ENCODE data around the gene ZC3H10.
"Not testable (repeated sequence)": the region's sequence is repeated elsewhere in the genome, so short reads cannot be mapped to it uniquely, and the experiment has no call there.

Gene ZC3H10

GRCh38 chr12:56156464-56157200, 38.6 kb downstream of the ZC3H10 start:
- DNase-seq: not testable (repeated sequence)

- DNase-seq: peak; percentile 97
Measured at GRCh38 chr12:56157201-56158028, 39.3 kb downstream of the ZC3H10 start.

DNA sequence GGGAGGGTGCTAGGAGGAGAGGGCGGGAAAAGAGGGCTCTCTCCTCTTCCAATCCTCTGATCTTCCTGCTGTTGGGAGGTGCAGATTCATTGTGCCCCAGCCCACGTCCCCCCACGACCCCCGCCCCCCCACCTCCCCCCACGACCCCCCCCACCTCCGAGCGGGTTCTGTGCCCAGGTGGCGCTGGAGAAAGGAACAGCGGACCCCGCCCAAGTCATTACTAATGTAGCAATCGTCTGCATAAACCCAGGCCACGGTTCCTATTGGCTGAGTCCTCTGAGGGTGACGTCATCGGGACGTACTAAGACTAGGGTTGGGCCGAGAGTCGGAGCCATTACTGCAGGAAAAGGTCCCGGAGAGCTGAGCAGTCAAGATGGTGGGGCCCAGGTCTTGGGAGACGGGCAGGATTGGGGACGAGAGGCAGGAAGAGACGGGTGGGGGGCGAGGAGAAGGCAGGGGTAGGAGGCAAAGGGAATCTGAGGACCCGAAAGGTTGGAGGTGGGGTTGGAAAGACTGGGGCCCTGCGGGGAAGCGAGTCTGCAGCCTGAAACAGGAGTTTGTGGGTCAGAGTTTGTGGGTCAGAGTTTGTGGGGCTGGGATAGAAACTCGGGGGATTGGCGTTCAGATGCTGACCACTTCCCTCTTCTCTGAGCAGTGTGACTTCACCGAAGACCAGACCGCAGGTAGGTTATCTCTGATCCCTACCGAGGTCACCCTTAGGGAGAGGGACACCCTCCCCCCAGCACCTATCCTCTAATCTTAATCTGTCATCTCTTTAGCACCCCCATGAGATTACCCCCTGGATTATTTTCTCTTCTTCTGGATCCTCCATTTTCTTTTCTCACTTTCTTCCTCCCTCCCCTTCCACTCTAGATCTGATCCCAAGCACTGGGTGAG, 40.2 kb downstream of the ZC3H10 start, which contains the start of gene MYL6:
TSS of gene MYL6 (plus strand) at position 331 of the 897 bp plus-strand sequence. CDS start at position 374, 43 bp downstream.
- peak; percentile 99 for DNase-seq

DNA sequence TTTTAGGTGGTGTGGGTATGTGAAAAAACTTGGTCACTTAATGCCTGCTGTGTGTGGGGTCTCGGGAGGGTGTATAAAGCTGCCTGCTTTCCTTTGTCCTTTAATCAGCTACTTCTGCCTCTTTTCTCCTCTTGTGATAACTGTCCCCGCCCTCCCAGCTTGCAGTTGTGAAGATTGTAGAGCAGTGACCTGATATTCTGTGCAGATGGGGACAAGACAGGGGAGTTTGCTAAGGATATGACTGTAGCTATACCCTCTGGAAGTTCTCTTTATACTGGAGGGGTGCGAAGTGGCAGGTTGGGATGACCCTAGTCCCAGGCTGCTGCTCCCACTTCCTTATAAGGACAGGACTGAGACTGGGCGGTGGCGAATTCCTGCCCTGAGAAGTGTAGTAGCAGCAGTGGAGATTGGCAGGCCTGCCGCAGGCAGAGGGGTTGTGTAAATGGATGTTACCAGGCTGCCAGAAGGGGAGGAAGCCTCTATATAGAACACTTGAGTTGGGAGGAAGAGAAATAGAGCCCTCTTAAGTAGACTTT, 40.9 kb downstream of the ZC3H10 start:
- DNase-seq: peak; percentile 90

GRCh38 chr12:56159482-56160192, 41.6 kb downstream of the ZC3H10 start:
- DNase-seq: no peak

DNA sequence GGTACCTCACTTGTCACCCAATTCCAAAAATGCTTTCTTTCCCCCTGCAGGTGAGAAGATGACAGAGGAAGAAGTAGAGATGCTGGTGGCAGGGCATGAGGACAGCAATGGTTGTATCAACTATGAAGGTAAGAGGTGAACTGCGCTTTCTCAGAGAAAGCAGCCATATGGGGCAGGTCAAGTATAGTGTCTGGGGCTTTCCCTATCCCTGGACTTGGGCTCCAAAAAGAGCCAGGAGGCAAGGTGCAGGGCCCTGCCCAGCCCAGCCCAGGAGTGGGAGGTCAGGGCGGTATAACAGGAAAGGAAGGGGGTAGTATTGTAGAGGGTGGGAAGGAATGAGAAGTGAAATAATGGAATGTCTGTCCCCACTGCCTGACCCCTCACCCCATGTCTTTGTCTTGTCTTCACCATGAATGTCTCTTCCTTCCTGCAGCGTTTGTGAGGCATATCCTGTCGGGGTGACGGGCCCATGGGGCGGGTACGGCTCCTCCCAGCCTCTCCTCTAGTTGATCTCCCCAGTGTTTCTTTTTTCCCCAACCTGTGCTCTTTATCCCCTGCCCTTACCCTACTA, 42.2 kb downstream of the ZC3H10 start:
- DNase-seq: no peak

- no peak for DNase-seq
Measured at GRCh38 chr12:56160894-56161689, 43.0 kb downstream of the ZC3H10 start.

DNA sequence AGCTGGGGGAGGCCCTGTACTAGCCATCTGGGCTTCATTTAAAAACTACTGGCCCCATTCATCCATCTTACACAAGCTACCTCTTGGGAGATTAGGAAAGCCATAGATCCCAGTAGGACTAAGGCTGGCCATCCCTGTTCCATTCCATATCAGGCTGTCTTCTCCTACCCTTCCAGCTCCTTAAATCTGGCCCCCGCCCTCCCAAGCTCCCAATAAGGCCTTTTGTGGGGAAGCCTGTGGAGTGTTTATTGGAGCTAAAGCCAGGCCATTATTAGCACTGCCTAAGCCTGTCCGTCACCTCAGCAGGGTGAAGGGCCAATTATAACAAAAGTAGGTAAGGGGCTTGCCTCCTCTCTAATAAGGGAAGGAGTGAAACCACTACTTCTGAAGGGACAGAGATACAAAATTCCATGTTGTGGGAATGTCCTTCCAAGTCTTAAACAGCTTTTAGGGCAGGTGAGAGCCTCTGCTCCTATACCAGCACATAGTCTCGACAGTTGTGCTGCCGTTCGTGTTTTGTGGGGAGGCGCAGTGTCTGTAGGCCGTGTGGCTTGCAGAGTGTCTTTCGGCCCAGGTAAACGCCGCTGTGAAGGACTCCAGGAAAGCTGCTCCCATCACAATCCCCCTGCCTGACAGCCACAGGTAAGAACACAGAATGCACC, 43.8 kb downstream of the ZC3H10 start:
- DNase-seq: no peak

GRCh38 chr12:56162468-56163290, 44.6 kb downstream of the ZC3H10 start:
- no peak for DNase-seq

DNA sequence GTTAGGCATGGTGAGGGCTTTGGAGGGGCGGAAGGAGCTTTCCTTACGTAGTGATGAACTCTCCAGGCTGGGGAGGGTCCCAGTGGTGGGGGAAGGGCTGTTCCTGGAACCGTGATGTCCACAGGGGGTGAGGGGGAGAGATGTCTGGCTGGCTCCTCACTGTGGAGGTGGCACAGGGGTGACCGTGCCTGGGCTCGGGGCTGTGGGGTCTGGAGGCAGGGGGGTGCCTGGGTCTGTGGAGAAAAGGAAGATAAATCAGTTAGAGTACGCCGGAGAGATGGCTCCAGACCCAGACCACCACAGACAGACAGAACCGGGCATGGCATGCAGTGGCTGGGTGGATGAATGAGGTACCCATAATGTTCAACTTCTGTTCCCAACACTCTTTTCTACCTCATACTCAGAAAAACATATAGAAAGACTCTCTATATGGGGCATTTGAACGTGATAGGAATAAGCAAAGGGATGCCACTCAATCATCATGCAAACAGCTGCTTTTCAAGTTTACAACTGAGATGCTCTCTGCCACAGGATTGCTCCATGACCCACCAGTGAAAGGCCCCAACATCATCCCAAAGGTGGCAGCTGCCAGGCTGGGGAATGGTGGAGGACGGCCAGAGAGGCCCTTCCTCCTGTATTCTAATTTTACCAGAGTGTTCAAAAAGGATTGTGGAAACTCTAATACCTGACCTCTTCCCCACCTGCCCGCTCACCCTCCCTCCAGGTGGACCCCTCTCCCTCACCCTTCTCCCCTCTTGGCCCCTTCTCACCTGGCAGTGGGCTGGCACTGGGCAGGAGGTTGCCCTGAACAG, 45.7 kb downstream of the ZC3H10 start:
- no peak for DNase-seq

DNA sequence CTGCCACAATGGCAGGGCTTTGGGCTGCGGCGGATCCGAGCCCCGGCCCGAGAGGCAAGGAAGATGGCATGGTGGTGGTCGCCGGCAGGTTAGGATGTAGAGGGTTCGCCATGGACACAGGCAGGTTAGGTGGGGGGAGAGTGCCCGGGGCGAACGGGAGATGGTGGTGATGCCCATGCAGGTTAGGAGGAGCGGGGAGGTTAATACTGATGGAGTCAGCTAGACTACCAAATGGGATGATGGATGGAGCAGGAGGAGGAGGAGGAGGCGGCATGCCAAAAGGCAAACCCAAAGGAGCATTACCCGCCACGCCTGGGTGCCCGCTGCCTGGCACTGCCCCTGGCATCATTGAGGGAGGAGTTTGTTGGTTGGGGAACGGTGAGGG, 46.3 kb downstream of the ZC3H10 start:
- DNase-seq: no peak

DNA sequence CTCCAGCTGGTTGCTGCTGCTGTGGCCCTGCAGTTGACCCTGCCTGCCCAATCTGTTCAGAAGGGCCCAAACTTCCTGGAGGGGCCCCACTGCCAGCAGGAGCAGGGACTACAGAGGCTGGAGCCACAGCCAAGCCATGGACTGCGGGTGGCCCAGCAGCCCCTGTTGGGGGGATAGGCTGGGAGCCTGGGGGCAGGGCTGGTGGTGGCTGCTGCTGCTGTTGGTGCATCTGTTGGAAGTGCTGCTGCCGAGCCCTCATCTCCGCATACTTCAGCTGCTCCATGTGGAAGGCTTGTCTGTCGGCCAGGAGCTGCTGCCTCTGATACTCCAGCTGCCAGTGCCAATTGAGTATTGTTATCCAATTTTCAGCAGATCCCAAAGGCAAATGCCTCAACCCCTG, 47.3 kb downstream of the ZC3H10 start:
- no peak for DNase-seq

- no peak for DNase-seq
Measured at GRCh38 chr12:56169229-56169759, 51.2 kb downstream of the ZC3H10 start.

- no peak for DNase-seq
Measured at GRCh38 chr12:56172839-56173238, 54.8 kb downstream of the ZC3H10 start.

All from islet precursor cell (in vitro differentiated cells).